Panc1 (cell line): ENCODE data around the gene CERS5. TPM values are rescaled to one million over a fixed set of nuclear protein-coding genes. Genes with fewer than 3 reads are reported as not detected.

Experiments
- ATAC-seq: fragments of 200-7000 bp; cut with Tn5 transposase; 2 replicates; pipeline ENCODE4 v1.9.1; 2020; ENCODE audit warnings: mild to moderate bottlenecking, moderate library complexity
- BruUV-seq: library from RNA; stranded (reverse); fragments of 400-500 nt; replicated peaks from 2 replicates; lab custom pipeline; 2021; lab: Mats Ljungman, UMichigan
- CTCF ChIA-PET: fragments of 300-600 bp; sonication (Branson Sonifier 250); formaldehyde crosslinking; loops from one replicate; lab custom pipeline; 2022; ENCODE audit warnings: antibody characterized with exemption; lab: Charles Lee
- POLR2A ChIA-PET: fragments of 300-600 bp; sonication (Branson Sonifier 250); formaldehyde crosslinking; loops from one replicate; lab custom pipeline; 2022; ENCODE audit warnings: antibody characterized with exemption; lab: Charles Lee
- DNase-seq: peaks from one replicate; pipeline ENCODE4 v3.0.0-alpha.2; 2010; ENCODE audit warnings: low read depth, low spot score
- H3K27ac ChIP-seq: 2 replicates; pipeline ENCODE4 v1.5.1; 2011; ENCODE audit warnings: mild to moderate bottlenecking, low read length, inconsistent platforms
- H3K27me3 ChIP-seq: fragments of 200-500 bp; sonication (Bioruptor generic); 2 replicates; pipeline ENCODE4 v1.6.0; 2014; ENCODE audit warnings: low read length, inconsistent platforms; ENCODE audit not compliant: control insufficient read depth, insufficient read depth
- H3K36me3 ChIP-seq: fragments of 200-500 bp; sonication (Bioruptor generic); 2 replicates; pipeline ENCODE4 v1.5.1; 2014; ENCODE audit warnings: inconsistent platforms, mild to moderate bottlenecking, low read length, moderate library complexity; ENCODE audit not compliant: control insufficient read depth, insufficient read depth
- H3K4me1 ChIP-seq: 2 replicates; pipeline ENCODE4 v1.5.1; 2011; ENCODE audit warnings: inconsistent platforms, mild to moderate bottlenecking, low read length, moderate library complexity; ENCODE audit not compliant: control insufficient read depth, insufficient read depth
- H3K4me3 ChIP-seq, 2 experiments: 2 replicates each; pipeline ENCODE4 v1.5.1; 2011 to 2012; ENCODE audit warnings: low read depth in 2 of 2, low read length in 2 of 2, mild to moderate bottlenecking in 2 of 2, inconsistent platforms in 1 of 2, moderate library complexity in 1 of 2
- H3K9me3 ChIP-seq: fragments of 200-500 bp; sonication (Bioruptor generic); 2 replicates; pipeline ENCODE4 v1.5.1; 2014; ENCODE audit warnings: low read depth, mild to moderate bottlenecking, inconsistent platforms, low read length, moderate library complexity; ENCODE audit not compliant: control insufficient read depth, insufficient read depth
- POLR2AphosphoS5 ChIP-seq: IDR thresholded peaks from 2 replicates; pipeline ENCODE4 v1.6.1; 2012; ENCODE audit warnings: mild to moderate bottlenecking, low read depth, low read length, moderate library complexity
- SIN3A ChIP-seq: IDR thresholded peaks from 2 replicates; pipeline ENCODE4 v1.6.1; 2012; ENCODE audit warnings: low read depth, mild to moderate bottlenecking, low read length, moderate library complexity, borderline replicate concordance; ENCODE audit not compliant: insufficient read depth
- TCF7L2 ChIP-seq: IDR thresholded peaks from 2 replicates; pipeline ENCODE4 v1.6.1; 2011; ENCODE audit warnings: mild to moderate bottlenecking, low read depth, low read length, inconsistent platforms
- in situ Hi-C: cut with HindIII; loops from 2 replicates; pipeline ENCODE4 v1.10.0; 2016; ENCODE audit warnings: low sequenced_read_pairs, low pct_unique_long_range_greater_than_20kb
- intact Hi-C: fragments of 100-400 bp; cut with micrococcal nuclease; formaldehyde crosslinking; loops from one replicate; pipeline ENCODE4 v1.10.0; 2022; ENCODE audit not compliant: unreplicated experiment
- total RNA-seq: library from RNA; stranded (reverse); gene quantifications from one replicate; pipeline ENCODE4 v1.2.1, GENCODE V29; 2021; ENCODE audit not compliant: unreplicated experiment
- TF ChIP-seq, protein P1 (sequence below), 2 experiments: IDR thresholded peaks; 2 replicates each; pipeline ENCODE4 v1.6.1; 2011 to 2012; ENCODE audit warnings: low read depth in 2 of 2, control low read depth in 1 of 2, low read length in 1 of 2, mild to moderate bottlenecking in 1 of 2, moderate library complexity in 1 of 2; ENCODE audit not compliant: insufficient read depth in 1 of 2
- TF ChIP-seq, protein P2 (sequence below): fragments of 450-650 bp; IDR thresholded peaks from 2 replicates; pipeline ENCODE4 v1.5.1; 2017; ENCODE audit warnings: mild to moderate bottlenecking

CERS5 gene
- total RNA-seq, 1 experiment from 2014 or later: 50.5 TPM

GRCh38 chr12:50200552-50201273, 33.5 kb upstream of the CERS5 start:
- no peaks in the 10 kb centered on the region for H3K9me3 ChIP-seq
- H3K27me3 ChIP-seq: no peaks in the 10 kb centered on the region
- ATAC-seq (no peak), DNase-seq (no peak)
- peaks cover under 1% of the 10 kb centered on the region for H3K36me3 ChIP-seq
- ChIA-PET CTCF (interaction anchor here (0.7 kb wide), 1 partner anchor 187 kb away, joined by 3 read pairs; no protein-coding TSS in a partner anchor), POLR2A (interaction anchor here (0.6 kb wide), 1 partner anchor 299 kb away, joined by 4 read pairs; no protein-coding TSS in a partner anchor)
- in situ Hi-C loops: no loop called here
- H3K27ac ChIP-seq: peak overlapping the region; percentile 85
- no TSS peak for BruUV-seq
- H3K4me3 ChIP-seq: no peak overlapping the region
- peaks cover 46% of the 10 kb centered on the region for H3K4me1 ChIP-seq
- no peak for TF ChIP-seq SIN3A
- intact Hi-C loops: no loop called here

DNA sequence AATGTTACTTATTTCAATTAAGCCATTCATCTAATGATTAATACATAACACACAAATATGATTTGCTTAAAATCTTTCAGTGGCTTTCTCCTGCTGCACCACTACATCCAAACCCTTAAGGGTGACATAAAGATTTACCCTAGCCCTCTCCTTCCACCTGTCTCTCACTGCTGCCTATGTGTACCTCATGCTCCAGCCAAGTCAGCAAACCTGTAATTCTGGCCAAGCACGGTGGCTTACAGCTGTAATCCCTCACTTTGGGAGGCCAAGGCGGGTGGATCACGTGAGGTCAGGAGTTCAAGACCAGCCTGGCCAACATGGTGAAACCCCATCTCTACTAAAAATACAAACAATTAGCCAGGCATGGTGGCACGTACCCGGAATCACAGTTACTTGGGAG, 31.7 kb upstream of the CERS5 start:
- Histone ChIP-seq H3K9me3 (no peaks in the 10 kb centered on the region), H3K36me3 (peaks cover 5% of the 10 kb centered on the region), H3K27ac (peak overlapping the region; percentile 69), H3K4me3 (no peak overlapping the region), H3K27me3 (no peaks in the 10 kb centered on the region), H3K4me1 (peaks cover 48% of the 10 kb centered on the region)
- ATAC-seq: no peak
- TF ChIP-seq, protein P1, sequence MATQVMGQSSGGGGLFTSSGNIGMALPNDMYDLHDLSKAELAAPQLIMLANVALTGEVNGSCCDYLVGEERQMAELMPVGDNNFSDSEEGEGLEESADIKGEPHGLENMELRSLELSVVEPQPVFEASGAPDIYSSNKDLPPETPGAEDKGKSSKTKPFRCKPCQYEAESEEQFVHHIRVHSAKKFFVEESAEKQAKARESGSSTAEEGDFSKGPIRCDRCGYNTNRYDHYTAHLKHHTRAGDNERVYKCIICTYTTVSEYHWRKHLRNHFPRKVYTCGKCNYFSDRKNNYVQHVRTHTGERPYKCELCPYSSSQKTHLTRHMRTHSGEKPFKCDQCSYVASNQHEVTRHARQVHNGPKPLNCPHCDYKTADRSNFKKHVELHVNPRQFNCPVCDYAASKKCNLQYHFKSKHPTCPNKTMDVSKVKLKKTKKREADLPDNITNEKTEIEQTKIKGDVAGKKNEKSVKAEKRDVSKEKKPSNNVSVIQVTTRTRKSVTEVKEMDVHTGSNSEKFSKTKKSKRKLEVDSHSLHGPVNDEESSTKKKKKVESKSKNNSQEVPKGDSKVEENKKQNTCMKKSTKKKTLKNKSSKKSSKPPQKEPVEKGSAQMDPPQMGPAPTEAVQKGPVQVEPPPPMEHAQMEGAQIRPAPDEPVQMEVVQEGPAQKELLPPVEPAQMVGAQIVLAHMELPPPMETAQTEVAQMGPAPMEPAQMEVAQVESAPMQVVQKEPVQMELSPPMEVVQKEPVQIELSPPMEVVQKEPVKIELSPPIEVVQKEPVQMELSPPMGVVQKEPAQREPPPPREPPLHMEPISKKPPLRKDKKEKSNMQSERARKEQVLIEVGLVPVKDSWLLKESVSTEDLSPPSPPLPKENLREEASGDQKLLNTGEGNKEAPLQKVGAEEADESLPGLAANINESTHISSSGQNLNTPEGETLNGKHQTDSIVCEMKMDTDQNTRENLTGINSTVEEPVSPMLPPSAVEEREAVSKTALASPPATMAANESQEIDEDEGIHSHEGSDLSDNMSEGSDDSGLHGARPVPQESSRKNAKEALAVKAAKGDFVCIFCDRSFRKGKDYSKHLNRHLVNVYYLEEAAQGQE (IDR thresholded peaks at IDR 0.05; ENCODE audit: insufficient read depth in 1 of 2, low read depth in 2 of 2, low read length in 1 of 2): no peak
- TF ChIP-seq, protein P2, sequence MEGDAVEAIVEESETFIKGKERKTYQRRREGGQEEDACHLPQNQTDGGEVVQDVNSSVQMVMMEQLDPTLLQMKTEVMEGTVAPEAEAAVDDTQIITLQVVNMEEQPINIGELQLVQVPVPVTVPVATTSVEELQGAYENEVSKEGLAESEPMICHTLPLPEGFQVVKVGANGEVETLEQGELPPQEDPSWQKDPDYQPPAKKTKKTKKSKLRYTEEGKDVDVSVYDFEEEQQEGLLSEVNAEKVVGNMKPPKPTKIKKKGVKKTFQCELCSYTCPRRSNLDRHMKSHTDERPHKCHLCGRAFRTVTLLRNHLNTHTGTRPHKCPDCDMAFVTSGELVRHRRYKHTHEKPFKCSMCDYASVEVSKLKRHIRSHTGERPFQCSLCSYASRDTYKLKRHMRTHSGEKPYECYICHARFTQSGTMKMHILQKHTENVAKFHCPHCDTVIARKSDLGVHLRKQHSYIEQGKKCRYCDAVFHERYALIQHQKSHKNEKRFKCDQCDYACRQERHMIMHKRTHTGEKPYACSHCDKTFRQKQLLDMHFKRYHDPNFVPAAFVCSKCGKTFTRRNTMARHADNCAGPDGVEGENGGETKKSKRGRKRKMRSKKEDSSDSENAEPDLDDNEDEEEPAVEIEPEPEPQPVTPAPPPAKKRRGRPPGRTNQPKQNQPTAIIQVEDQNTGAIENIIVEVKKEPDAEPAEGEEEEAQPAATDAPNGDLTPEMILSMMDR: no peak
- TF ChIP-seq POLR2AphosphoS5: no peak
- no peak for TF ChIP-seq SIN3A
- no peak for TF ChIP-seq TCF7L2
- CTCF ChIA-PET: interaction anchor here (0.6 kb wide), 1 partner anchor 115 kb away, joined by 4 read pairs; no protein-coding TSS in a partner anchor
- intact Hi-C loops (no loop called here), in situ Hi-C loops (no loop called here)
- DNase-seq: no peak
- POLR2A ChIA-PET: no interaction called here
- BruUV-seq: no TSS peak

DNA sequence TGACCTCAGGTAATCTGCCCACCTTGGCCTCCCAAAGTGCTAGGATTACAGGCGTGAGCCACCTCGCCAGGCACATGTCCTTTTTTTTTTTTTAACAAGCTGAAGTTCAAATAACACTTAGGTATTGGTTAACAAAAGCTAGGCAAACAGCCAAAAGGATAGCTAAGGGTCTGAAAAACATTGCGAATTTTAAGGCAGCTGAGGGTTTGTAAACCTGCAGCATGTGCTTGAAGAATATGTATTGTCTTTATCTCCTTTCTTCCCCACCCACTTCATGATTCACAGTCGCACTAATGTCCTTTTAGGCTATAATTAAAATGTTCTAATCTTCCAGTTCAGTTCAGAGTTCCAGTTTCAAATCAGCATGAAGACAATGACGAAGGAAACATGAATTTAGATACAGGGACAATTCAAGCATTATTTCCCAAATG, 30.1 kb upstream of the CERS5 start:
- intact Hi-C loops: no loop called here
- POLR2A ChIA-PET: interaction anchor here (0.8 kb wide), 1 partner anchor 30 kb away, joined by 3 read pairs; the partner anchor contains the start of gene CERS5

More for the DNA sequence above, 30.1 kb upstream of the CERS5 start:
- in situ Hi-C loops: no loop called here
- no TSS peak for BruUV-seq
- H3K27me3 ChIP-seq: no peaks in the 10 kb centered on the region
- H3K36me3 ChIP-seq: peaks cover 12% of the 10 kb centered on the region
- CTCF ChIA-PET: interaction anchor here (0.6 kb wide), 1 partner anchor 117 kb away, joined by 4 read pairs; no protein-coding TSS in a partner anchor
- H3K4me3 ChIP-seq: no peak overlapping the region
- ATAC-seq (no peak), DNase-seq (no peak)
- peak overlapping the region; percentile 69 for H3K27ac ChIP-seq
- H3K9me3 ChIP-seq: no peaks in the 10 kb centered on the region
- no peak for TF ChIP-seq TCF7L2
- TF ChIP-seq, protein P2: no peak
- no peak for TF ChIP-seq POLR2AphosphoS5
- TF ChIP-seq, protein P1 (IDR thresholded peaks at IDR 0.05; ENCODE audit: insufficient read depth in 1 of 2, low read depth in 2 of 2, low read length in 1 of 2): no peak
- no peak for TF ChIP-seq SIN3A
- H3K4me1 ChIP-seq: peaks cover 43% of the 10 kb centered on the region
